Sigmoid colon (tissue), 7 donors: Measurements from ENCODE around the gene SFRP4. TPM values are rescaled to one million over a fixed set of nuclear protein-coding genes. Genes with fewer than 3 reads are reported as not detected.
A peak's percentile ranks its signal among the peaks of the same experiment; 100 is the strongest.

Experiments
- DNase-seq: peaks from one replicate; pipeline ENCODE4 v3.0.0-alpha.2; 2019
- H3K27ac ChIP-seq, 4 donors: fragments of 200-600 bp; sonication (generic); one replicate each; pipeline ENCODE4 v1.5.1; 2016 to 2019; ENCODE audit warnings: mild to moderate bottlenecking in 1 of 4
- H3K27me3 ChIP-seq, 3 donors: fragments of 200-600 bp; sonication (generic); one replicate each; pipeline ENCODE4 v1.5.1; 2019; ENCODE audit warnings: mild to moderate bottlenecking in 1 of 3
- H3K36me3 ChIP-seq, 4 donors: fragments of 200-600 bp; sonication (generic); one replicate each; pipeline ENCODE4 v1.5.1; 2016 to 2019
- H3K4me1 ChIP-seq, 4 donors: fragments of 200-600 bp; sonication (generic); one replicate each; pipeline ENCODE4 v1.5.1; 2017 to 2019
- H3K4me3 ChIP-seq, 4 donors: fragments of 200-600 bp; sonication (generic); one replicate each; pipeline ENCODE4 v1.5.1; 2017 to 2019; ENCODE audit warnings: mild to moderate bottlenecking in 2 of 4, moderate library complexity in 1 of 4
- H3K9me3 ChIP-seq, 4 donors: fragments of 200-600 bp in 3 of 4; sonication (generic) in 3 of 4; one replicate each; pipeline versions ENCODE4 v1.5.1 to v1.6.1; 2013 to 2019
- EP300 ChIP-seq, 4 donors: sonication (generic); formaldehyde crosslinking; IDR thresholded peaks; one replicate each; pipeline ENCODE4 v1.6.1; 2017; ENCODE audit warnings: antibody characterized with exemption in 4 of 4
- POLR2A ChIP-seq, 2 donors: fragments of 450-650 bp; IDR thresholded peaks; one replicate each; pipeline ENCODE4 v1.6.1; 2016; ENCODE audit warnings: antibody characterized with exemption in 2 of 2, mild to moderate bottlenecking in 2 of 2, moderate library complexity in 2 of 2
- POLR2AphosphoS5 ChIP-seq, 4 donors: sonication (generic); formaldehyde crosslinking; IDR thresholded peaks; one replicate each; pipeline ENCODE4 v1.6.1; 2017; ENCODE audit warnings: antibody characterized with exemption in 4 of 4
- WGBS, 2 donors: extraction: QIAGEN DNeasy Blood & Tissue Kit; methylation state at CpG; one replicate each; pipeline ENCODE4 v1.1.7; 2013; 5-methylcytosine and 5-hydroxymethylcytosine counted together
- intact Hi-C: fragments of 100-400 bp; cut with DNase I; formaldehyde crosslinking; loops from one replicate; pipeline ENCODE4 v1.15.1; 2023
- polyA plus RNA-seq, 3 donors: library from polyadenylated mRNA; stranded (reverse); fragments of 200-250 nt; gene quantifications; one replicate each; pipeline ENCODE4 v1.2.3, GENCODE V29; 2013
- total RNA-seq, 4 donors: library from RNA; depleted of rRNA; stranded (reverse); fragments of >200 nt; gene quantifications; one replicate each; pipeline ENCODE4 v1.1.0, GENCODE V29; 2016
- TF ChIP-seq, protein P1 (sequence below), 4 experiments: fragments of 450-650 bp in 3 of 4; fragments of 200-600 bp in 1 of 4; IDR thresholded peaks; one replicate each; pipeline ENCODE4 v1.5.1; 2016 to 2019; ENCODE audit warnings: antibody characterized with exemption in 4 of 4, mild to moderate bottlenecking in 3 of 4, moderate library complexity in 2 of 4
- donor health status: healthy with polysubstance abuse.
- donor health status: Bipolar disorder and iron deficiency.
- donor health status: healthy.

SFRP4 gene
- total and polyA plus RNA-seq, 7 donors: 0.23 to 10.2 (median 1.2) TPM

DNA sequence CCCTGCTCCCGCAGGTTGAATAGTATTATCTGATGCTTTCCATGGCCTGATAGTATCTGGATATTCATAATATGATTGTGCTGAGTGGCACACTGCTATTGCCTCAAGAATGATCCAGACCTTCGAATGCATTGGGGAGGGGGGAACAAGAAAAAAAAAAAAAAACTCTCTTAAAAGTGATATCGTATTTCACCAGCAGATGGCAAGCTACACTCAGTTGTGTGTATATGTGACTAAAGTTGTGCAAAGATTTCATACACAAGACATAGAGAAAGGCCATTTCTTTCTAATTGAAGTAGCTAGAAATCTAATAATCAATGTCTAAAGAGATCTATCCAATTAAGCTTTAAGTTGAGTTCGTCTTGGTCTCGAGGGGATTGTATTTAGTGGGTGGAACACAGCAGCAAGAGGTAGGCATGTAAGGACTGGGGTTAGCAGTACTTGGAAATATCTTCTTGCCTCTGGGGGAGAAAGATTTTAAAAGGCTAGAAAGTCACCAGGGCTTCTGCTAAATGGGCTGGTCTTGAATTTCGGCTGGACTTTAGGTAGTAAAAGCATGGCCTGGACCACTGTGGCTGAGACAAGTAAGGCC lies 15.3 kb downstream of the SFRP4 start:
- peaks cover 0 to 22% (median 18%) of the 10 kb centered on the region in 4 donors for H3K4me1 ChIP-seq
- no peak for DNase-seq
- intact Hi-C loops: loop anchor here (5.0 kb wide), 2 partner anchors 206 to 321 kb away; no protein-coding TSS in a partner anchor
- no peak for TF ChIP-seq EP300 (IDR thresholded peaks at IDR 0.05)
- TF ChIP-seq, protein P1, sequence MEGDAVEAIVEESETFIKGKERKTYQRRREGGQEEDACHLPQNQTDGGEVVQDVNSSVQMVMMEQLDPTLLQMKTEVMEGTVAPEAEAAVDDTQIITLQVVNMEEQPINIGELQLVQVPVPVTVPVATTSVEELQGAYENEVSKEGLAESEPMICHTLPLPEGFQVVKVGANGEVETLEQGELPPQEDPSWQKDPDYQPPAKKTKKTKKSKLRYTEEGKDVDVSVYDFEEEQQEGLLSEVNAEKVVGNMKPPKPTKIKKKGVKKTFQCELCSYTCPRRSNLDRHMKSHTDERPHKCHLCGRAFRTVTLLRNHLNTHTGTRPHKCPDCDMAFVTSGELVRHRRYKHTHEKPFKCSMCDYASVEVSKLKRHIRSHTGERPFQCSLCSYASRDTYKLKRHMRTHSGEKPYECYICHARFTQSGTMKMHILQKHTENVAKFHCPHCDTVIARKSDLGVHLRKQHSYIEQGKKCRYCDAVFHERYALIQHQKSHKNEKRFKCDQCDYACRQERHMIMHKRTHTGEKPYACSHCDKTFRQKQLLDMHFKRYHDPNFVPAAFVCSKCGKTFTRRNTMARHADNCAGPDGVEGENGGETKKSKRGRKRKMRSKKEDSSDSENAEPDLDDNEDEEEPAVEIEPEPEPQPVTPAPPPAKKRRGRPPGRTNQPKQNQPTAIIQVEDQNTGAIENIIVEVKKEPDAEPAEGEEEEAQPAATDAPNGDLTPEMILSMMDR (IDR thresholded peaks at IDR 0.05): peak in 2 of 4 experiments; percentile 34 to 46
- H3K4me3 ChIP-seq: no peak overlapping the region
- peak overlapping the region in 1 of 4 donors; percentile 13 for H3K27ac ChIP-seq
- WGBS, 2 donors: 19 to 28% methylated on average over 6 of the region's 6 CpGs
- H3K36me3 ChIP-seq: no peaks in the 10 kb centered on the region
- H3K27me3 ChIP-seq: no peaks in the 10 kb centered on the region
- no peaks in the 10 kb centered on the region for H3K9me3 ChIP-seq

DNA sequence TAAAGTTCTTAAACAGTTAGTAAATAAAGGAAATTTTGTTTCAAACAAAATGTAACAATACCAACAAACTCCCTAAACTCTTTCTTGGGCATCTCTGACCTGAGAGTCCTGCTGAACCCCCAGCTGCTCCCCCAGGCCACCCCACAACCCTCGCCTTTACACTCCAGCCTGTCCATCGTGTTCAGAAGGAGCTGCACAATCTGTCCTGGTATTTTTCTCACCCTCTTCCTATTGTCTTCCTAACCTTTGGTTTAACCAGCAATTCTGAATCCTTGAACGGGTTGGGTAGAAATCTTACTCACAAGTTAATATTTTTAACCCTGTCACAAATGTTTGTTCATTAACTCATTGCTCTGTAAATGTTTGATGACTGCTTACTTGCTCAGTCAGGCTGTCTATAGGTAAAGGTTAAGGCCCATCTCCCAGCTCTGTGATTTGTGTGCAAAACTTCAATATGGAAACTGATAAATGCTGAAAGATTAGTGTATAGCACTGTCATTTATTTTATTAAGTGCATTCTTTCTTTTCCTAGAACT lies 16.8 kb downstream of the SFRP4 start:
- H3K4me3 ChIP-seq: no peak overlapping the region
- intact Hi-C loops: loop anchor here (5.0 kb wide), 2 partner anchors 208 to 323 kb away; no protein-coding TSS in a partner anchor

DNA sequence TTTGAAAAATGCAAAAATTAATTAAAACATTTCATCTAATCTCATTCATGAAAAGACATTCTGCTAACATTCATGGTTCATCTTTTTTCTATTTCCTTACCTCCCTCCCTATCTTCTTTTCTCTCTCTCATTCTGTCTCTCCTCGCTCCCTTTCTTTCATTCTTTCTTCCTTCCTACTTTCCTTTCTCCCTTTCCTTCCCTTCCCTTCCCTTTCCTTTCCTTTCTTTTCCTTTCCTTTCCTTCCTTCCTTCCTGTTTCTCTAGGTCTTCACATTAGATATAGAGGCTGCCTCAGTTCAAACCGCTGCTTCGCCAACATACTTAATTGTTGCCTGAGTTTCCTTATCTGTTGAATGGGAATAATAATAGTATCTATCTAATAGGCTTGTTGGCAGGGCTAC lies 21.9 kb downstream of the SFRP4 start:
- intact Hi-C loops: no loop called here
- Histone ChIP-seq H3K27ac (no peak overlapping the region), H3K4me1 (no peaks in the 10 kb centered on the region), H3K4me3 (no peak overlapping the region), H3K9me3 (no peaks in the 10 kb centered on the region), H3K27me3 (no peaks in the 10 kb centered on the region), H3K36me3 (no peaks in the 10 kb centered on the region)
- DNase-seq: no peak
- WGBS, 2 donors: 55 to 78% methylated on average over 3 of the region's 3 CpGs
- no peak for TF ChIP-seq POLR2AphosphoS5 (IDR thresholded peaks at IDR 0.05)
- no peak for TF ChIP-seq EP300 (IDR thresholded peaks at IDR 0.05)
- no peak for TF ChIP-seq POLR2A (IDR thresholded peaks at IDR 0.05)
- TF ChIP-seq, protein P1 (IDR thresholded peaks at IDR 0.05): no peak

More for the DNA sequence above, 16.8 kb downstream of the SFRP4 start:
- TF ChIP-seq POLR2A (IDR thresholded peaks at IDR 0.05): no peak
- TF ChIP-seq, protein P1 (IDR thresholded peaks at IDR 0.05): no peak
- no peak for TF ChIP-seq POLR2AphosphoS5 (IDR thresholded peaks at IDR 0.05)
- TF ChIP-seq EP300 (IDR thresholded peaks at IDR 0.05): no peak
- H3K36me3 ChIP-seq: no peaks in the 10 kb centered on the region
- H3K27me3 ChIP-seq: no peaks in the 10 kb centered on the region
- 66 to 79% methylated on average over 3 of the region's 3 CpGs for WGBS, 2 donors
- H3K27ac ChIP-seq: no peak overlapping the region
- peaks cover 0 to 22% (median 18%) of the 10 kb centered on the region in 4 donors for H3K4me1 ChIP-seq
- DNase-seq: no peak
- H3K9me3 ChIP-seq: no peaks in the 10 kb centered on the region

DNA sequence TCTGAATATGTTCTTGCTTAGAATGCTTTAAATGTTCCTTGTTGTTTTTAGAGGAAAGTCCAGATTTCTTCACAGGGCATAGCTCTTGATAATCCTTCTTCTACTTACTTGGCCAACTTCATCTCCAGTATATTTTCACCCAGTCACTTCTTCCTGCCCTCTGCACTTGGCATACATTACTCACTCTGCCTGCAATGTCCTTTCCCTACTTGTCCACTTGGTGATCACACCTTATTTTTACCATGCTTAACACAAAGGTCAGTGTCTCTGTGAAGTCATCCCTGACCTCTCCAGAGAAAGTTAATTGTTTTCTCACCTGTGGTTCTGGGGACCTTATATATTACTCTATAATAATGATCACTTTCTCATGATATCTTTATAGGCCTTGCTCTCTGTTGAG lies 23.3 kb downstream of the SFRP4 start:
- H3K27me3 ChIP-seq: no peaks in the 10 kb centered on the region
- H3K36me3 ChIP-seq: no peaks in the 10 kb centered on the region
- intact Hi-C loops: no loop called here
- no peaks in the 10 kb centered on the region for H3K9me3 ChIP-seq
- H3K4me3 ChIP-seq: no peak overlapping the region
- TF ChIP-seq EP300 (IDR thresholded peaks at IDR 0.05) (no peak), POLR2A (IDR thresholded peaks at IDR 0.05) (no peak), POLR2AphosphoS5 (IDR thresholded peaks at IDR 0.05) (no peak)
- TF ChIP-seq, protein P1 (IDR thresholded peaks at IDR 0.05): no peak
- no peak for DNase-seq
- no peak overlapping the region for H3K27ac ChIP-seq
- H3K4me1 ChIP-seq: no peaks in the 10 kb centered on the region
